ENCODE results near the gene KNCN.

Gene KNCN

GRCh38 chr1:46515576-46515975 lies 35.9 kb downstream of the KNCN start (continued):
- TF ChIP-seq ZNF701 (tag by site-specific recombination; IDR thresholded peaks at IDR 0.05) = no peak
- no peak for TF ChIP-seq ELK4 (IDR thresholded peaks at IDR 0.05; ENCODE audit: borderline replicate concordance, low read depth, low read length)
- TF ChIP-seq ZNF544 (tag by site-specific recombination; IDR thresholded peaks at IDR 0.05) = no peak
- no peak for TF ChIP-seq ZNF121 (tag by site-specific recombination; IDR thresholded peaks at IDR 0.05)
- TF ChIP-seq ZBTB21 (tag by site-specific recombination; IDR thresholded peaks at IDR 0.05) = no peak

GRCh38 chr1:46513536-46513935 lies 37.9 kb downstream of the KNCN start:
- no peaks in the 10 kb centered on the region for H3K9me3 ChIP-seq (ENCODE audit: control insufficient read depth, insufficient read depth, low read depth, low read length)
- H3K4me3 ChIP-seq (ENCODE audit: low read depth, low read length) = no peak overlapping the region
- no peaks in the 10 kb centered on the region; the same call in 1 of the 2 replicates for H3K4me1 ChIP-seq (ENCODE audit: control insufficient read depth, insufficient read depth, low read length)
- no peak overlapping the region for H3K27ac ChIP-seq (ENCODE audit: extremely low read depth, low read depth, low read length)
- TF ChIP-seq ZNF394 (tag by site-specific recombination; IDR thresholded peaks at IDR 0.05; ENCODE audit: borderline replicate concordance) (no peak), ZNF530 (tag by site-specific recombination; IDR thresholded peaks at IDR 0.05; ENCODE audit: low read depth) (no peak), YY1 (tag by site-specific recombination; IDR thresholded peaks at IDR 0.05) (no peak), ZNF426 (tag by site-specific recombination; IDR thresholded peaks at IDR 0.05) (no peak), ZNF514 (tag by site-specific recombination; IDR thresholded peaks at IDR 0.05) (no peak), ZNF664 (tag by site-specific recombination; IDR thresholded peaks at IDR 0.05) (no peak), ZSCAN30 (tag by site-specific recombination; IDR thresholded peaks at IDR 0.05) (no peak), ZFHX2 (tag by site-specific recombination; conservative IDR thresholded peaks at IDR 0.05) (no peak), ZNF266 (tag by site-specific recombination; IDR thresholded peaks at IDR 0.05; ENCODE audit: low read depth) (no peak), OVOL3 (tag by site-specific recombination; IDR thresholded peaks at IDR 0.05) (no peak), OSR2 (tag by site-specific recombination; IDR thresholded peaks at IDR 0.05) (no peak), ZNF24 (tag by site-specific recombination; IDR thresholded peaks at IDR 0.05) (no peak), MEIS1 (CRISPR knock-in tag; IDR thresholded peaks at IDR 0.05; ENCODE audit: borderline replicate concordance) (no peak), ZNF350 (tag by site-specific recombination; IDR thresholded peaks at IDR 0.05) (no peak), ZNF501 (tag by site-specific recombination; IDR thresholded peaks at IDR 0.05) (no peak), GFI1B (tag by site-specific recombination; IDR thresholded peaks at IDR 0.05) (no peak)
- TF ChIP-seq, protein P1, sequence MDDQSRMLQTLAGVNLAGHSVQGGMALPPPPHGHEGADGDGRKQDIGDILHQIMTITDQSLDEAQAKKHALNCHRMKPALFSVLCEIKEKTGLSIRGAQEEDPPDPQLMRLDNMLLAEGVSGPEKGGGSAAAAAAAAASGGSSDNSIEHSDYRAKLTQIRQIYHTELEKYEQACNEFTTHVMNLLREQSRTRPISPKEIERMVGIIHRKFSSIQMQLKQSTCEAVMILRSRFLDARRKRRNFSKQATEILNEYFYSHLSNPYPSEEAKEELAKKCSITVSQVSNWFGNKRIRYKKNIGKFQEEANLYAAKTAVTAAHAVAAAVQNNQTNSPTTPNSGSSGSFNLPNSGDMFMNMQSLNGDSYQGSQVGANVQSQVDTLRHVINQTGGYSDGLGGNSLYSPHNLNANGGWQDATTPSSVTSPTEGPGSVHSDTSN (CRISPR knock-in tag; IDR thresholded peaks at IDR 0.05) = no peak
- ChIA-PET POLR2A (no interaction called here), CTCF (interaction anchor here (0.6 to 1.7 kb wide), 6 partner anchors 14 to 123 kb away, joined by 3 to 9 read pairs (median 4); no protein-coding TSS in a partner anchor)
- H3K36me3 ChIP-seq (ENCODE audit: control insufficient read depth in 2 of 2, insufficient read depth in 1 of 2, low read length in 2 of 2) = no peaks in the 10 kb centered on the region

DNA sequence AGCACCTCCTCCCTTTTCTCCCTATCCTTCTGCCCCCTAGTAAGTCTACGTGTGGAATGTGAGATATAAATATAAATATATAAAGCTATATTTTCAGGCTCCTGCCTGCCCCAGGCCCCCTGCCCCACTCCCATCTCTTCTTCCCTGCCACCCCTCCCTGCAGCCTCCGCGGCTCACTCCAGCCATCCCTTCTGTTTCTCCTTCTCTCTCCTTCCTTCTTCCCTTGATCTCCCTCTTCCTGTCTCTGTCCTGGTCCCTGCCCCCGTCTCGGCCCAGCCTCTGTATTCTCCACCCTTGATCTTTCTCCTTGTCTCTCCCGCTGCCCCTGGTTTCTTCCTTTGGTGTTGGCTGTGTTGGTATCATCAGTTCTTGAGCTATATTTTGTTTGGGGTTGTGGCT lies 38.7 kb downstream of the KNCN start:
- H3K27ac ChIP-seq (ENCODE audit: extremely low read depth, low read depth, low read length) = no peak overlapping the region
- ChIA-PET POLR2A (no interaction called here), CTCF (interaction anchor here (1.0 to 1.7 kb wide), 5 partner anchors 14 to 66 kb away, joined by 3 to 9 read pairs (median 5); no protein-coding TSS in a partner anchor)
- no peaks in the 10 kb centered on the region; the same call in 1 of the 2 replicates for H3K4me1 ChIP-seq (ENCODE audit: control insufficient read depth, insufficient read depth, low read length)
- no peaks in the 10 kb centered on the region for H3K9me3 ChIP-seq (ENCODE audit: control insufficient read depth, insufficient read depth, low read depth, low read length)
- H3K36me3 ChIP-seq (ENCODE audit: control insufficient read depth in 2 of 2, insufficient read depth in 1 of 2, low read length in 2 of 2) = no peaks in the 10 kb centered on the region
- no peak overlapping the region for H3K4me3 ChIP-seq (ENCODE audit: low read depth, low read length)
- TF ChIP-seq PRDM10 (tag by site-specific recombination; IDR thresholded peaks at IDR 0.05) (no peak), ZNF558 (tag by site-specific recombination; IDR thresholded peaks at IDR 0.05) (no peak), ZNF600 (tag by site-specific recombination; IDR thresholded peaks at IDR 0.05) (no peak), SETDB1 (IDR thresholded peaks at IDR 0.05; ENCODE audit: insufficient read length, low read length) (no peak), ZBTB7A (tag by site-specific recombination; IDR thresholded peaks at IDR 0.05; ENCODE audit: low read depth) (no peak), ZNF341 (tag by site-specific recombination; IDR thresholded peaks at IDR 0.05; ENCODE audit: low read depth) (no peak), YY2 (tag by site-specific recombination; IDR thresholded peaks at IDR 0.05) (no peak)
- TF ChIP-seq, protein P2, sequence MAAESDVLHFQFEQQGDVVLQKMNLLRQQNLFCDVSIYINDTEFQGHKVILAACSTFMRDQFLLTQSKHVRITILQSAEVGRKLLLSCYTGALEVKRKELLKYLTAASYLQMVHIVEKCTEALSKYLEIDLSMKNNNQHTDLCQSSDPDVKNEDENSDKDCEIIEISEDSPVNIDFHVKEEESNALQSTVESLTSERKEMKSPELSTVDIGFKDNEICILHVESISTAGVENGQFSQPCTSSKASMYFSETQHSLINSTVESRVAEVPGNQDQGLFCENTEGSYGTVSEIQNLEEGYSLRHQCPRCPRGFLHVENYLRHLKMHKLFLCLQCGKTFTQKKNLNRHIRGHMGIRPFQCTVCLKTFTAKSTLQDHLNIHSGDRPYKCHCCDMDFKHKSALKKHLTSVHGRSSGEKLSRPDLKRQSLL (tag by site-specific recombination; IDR thresholded peaks at IDR 0.05) = no peak

All from HEK293 (cell line).